NCI-H1694 treated with DMSO at 0.1 percent for 48 hours (cell line): ENCODE data around the gene CRYBA1.

Experiments used
- DNase-seq: peaks from one replicate; lab custom pipeline; 2025; lab: John Stamatoyannopoulos, UW

The CRYBA1 gene

DNA sequence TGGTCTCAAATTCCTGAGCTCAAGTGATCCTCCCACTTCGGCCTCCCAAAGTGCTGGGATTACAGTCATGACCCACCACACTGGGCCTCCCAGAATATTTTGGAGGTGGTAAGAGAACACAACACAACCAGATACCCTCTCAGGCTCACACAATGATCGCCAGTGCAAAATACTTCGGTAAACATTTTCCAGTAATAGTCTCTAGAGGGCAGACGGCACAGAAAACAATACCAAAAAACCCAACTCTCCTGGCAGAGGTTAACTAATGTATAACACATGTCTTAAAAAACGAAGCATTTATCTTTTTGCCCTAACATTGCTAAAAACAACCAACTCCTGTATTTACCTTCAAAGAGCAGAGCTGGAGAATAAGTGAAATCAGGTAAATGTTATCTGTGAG lies 36.8 kb downstream of the CRYBA1 start:
- DNase-seq, result no peak

DNA sequence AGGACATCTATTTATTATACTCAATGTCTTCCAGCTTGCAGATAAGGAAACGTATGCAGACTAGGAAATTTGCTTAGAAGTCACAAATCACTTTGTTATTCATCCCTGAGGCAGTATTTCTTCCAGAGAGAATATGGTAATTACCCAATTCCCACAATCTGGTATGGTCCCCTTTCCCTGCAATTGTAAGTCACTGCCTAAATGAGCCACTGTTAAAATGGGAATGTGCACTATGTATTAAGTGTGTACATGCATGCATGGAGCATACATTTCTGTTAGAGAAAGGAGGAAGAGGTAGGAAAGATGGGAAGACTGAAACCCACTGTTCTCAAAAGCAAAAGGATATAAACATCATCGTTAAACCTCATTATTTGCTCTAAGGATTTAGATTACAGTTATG lies 37.3 kb downstream of the CRYBA1 start:
- no peak for DNase-seq

DNA sequence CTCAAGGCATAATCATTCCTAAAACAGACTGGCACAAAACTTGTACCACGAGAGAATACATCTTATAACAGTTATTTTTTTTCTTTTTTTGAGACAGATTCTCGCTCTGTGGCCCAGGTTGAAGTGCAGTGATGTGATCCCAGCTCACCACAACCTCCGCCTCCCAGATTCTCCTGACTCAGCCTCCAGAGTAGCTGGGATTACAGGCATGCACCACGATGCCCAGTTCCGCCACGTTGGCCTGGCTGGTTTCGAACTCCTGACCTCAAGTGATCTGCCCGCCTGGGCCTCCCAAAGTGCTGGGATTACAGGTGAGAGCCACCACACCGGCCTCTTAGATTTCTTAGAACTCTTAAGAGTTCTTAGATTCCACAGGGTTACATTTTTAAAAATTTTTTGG lies 43.2 kb downstream of the CRYBA1 start:
- DNase-seq, result no peak

DNA sequence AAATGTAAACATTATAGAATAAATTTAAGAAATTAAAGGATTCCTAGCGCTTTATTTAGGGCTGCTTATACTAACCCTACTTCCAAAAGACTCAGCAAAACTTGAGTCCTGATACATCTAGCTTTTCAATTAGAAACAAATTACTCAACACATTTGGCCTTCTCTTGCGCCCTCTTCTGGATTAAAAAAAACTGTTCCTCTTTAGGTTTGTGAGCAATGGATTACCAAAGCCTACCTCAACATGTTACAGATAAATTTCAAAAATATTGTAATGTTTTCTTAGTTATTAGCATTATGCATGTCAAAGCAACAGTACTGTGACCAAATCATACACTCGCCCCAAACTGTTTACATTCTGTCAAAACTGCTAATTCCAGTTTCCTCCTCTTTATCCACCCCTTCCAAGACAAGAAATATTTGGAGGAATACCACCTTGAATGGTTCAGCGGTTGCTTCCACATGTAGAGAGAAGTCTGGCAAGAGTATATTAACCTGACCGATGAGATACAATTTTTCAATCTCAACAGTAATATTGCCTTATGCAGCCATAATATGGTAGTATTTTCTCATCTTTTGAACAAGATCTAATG lies 44.6 kb downstream of the CRYBA1 start:
- peak; percentile 79 for DNase-seq

DNA sequence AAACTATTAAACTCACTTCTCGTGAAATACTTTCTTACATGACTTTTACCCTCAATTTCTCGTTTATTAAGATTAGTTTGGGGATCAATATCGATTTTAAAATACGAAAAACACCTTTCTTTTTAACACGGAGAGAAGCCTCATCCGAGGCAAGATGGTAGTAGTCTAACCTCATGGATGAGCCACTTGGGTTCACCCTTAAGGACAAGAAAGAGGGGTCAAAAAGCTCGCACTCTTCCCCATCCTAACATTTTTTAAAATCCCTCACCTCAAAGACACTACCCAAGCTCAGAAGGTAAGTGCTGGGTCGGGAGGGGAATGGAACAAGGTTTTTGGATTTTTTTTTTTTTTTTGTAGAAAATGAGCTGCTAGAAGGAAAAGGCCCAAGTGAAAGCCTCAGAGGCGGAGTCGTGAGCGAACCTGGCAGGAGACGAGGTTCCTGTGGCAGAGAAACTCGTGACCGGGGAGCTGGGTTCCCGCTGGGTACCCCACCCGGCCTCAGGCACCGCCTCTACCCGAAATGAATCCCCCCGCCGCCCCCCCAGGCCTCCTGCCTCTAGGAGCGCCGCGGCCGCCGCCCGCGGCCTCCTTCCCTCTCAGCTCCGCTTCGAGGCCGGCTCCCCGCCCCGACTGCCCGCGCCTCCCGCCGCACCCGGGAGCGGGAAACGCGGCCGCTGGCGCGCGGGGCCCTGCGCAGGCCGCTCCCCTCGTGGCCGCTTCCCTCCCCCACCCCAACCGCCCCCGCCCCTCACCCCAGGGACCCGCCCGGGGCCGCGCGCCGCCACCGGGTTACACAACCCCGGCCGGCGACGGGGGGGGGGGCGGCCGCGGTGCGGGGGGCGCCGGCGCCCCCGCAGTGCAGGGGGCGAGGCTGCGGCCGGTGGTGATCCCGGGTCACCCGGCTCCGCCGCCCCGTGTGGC lies 45.7 kb downstream of the CRYBA1 start:
- peak; percentile 36 for DNase-seq

DNA sequence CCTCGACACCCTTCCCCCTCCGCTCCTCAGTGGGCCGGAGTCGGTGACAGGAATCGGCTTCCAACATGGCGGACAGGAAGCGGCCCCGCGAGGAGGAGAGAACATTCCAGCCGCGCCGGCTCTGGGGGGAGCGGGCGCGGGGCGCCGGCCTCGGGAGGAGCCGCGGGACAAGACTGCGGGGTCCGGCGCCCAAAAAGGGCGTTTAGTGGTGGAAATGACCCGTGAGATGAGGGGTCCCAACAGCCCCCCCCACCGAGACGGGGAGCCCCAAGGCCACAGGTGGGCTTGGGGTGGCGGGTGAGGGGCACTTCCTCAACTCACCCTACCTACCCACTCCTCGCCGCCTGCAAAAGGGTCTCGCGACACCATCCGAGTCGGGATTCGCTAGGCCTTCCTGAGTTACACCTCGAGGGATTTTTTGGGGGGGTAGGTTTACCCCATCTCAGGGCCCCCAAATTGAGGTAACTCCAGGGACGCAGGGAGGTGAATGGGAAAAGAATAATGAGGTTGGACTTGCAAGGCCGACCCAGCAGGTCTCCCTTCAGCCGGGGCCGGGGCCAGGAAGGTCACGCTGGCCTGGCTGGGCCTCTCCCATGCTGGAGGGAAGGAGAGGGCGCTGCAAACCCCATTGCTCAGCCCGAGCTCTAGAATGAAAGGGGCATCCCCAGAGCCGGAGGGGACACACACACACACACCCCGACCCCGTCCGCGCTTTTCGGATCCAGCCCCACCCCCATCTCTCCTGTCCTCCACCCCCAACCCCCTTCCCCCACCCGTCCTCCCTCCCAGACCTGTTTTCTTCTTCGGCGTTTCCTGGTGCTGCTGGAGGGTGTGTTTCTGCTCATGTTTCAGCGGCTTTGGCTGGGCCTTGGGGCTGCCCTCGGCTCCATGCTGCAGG lies 46.6 kb downstream of the CRYBA1 start:
- DNase-seq, result peak; percentile 34

DNA sequence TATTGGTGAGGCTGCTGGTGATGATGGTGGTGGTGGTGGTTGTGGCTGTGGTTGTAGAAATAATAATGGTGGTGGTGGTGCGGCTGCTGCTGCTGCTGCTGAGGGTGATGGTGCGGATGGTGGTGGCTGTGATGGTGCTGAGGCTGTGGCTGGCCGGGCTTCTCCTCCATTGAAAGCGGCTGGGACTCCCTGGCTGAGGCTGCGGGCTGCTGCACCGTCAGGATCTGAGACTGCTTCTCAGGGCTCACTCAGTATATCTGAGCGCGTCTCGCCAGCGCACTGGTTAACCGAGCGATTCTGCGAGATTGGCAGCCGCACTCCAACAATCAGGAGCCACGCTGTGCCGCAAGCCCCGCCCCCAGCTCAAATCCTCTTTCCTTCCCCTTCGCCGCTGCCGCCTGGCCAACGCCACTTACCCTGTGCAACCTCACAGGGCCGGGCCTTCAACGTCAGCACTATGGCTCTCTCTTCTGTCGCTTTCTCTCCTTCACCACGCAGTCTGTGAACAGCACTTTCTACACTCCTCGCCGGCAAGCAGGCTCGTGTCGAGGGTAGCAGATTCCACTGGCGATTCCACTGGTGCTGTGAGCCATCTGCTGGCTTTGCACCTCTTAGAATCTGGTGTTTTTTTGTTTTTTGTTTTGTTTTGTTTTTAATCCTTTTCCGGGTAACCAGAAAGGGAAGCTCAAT lies 47.4 kb downstream of the CRYBA1 start, which contains the start of gene NUFIP2:
Gene NUFIP2, minus strand, starts transcription at position 259 of the 690 bp plus-strand sequence. Its CDS starts 89 bp downstream, at position 170.
- DNase-seq, result peak; percentile 99

DNA sequence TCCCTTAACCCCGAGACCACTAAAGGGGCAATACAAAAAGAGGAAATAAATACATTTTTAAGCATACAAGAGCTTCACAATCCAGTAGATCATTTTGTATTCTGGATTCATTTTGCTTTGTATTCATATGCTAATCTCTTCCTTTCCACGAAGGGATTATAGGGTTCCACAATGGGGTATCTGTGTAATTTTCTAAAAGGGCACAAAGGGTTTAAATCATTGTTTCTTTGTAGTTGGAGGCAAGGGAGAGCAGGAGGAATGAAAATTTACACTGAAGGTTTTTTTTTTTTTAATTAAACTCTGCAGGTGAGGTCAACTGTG lies 47.9 kb downstream of the CRYBA1 start:
- no peak for DNase-seq

DNA sequence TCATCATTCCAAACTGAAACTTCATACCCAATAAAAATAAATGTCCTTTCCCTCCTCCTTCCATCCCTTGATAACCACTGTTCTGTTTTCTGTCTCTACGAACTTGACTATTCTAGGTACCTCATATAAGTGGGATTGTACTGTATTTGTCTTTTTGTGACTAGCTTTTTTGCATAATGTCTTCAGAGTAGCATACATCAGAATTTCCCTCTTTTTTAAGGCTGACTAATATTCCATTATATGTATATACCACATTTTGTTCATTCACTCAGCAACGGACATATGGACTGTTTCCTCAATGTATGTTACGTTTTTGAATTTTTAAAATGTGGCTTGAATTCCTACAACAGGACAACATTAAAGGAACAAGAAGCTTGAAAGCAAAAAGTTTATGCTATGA lies 48.8 kb downstream of the CRYBA1 start:
- DNase-seq, result no peak

DNA sequence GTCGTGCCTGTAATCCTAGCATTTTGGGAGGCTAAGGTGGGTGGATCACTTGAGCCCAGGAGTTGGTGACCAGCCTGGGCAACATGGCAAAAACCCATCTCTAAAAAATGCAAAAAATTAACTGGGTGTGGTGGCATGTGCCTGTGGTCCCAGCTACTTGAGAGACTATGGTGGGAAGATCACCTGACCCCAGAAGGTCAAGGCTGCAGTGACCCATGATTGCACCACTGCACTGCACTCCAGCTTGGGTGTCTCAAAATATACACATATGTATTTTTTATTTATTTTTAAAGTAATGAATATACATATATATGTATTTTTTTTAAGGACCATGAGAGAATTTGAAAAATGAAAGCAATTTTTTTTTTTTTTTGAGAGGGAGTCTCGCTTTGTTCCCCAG lies 52.4 kb downstream of the CRYBA1 start:
- no peak for DNase-seq

DNA sequence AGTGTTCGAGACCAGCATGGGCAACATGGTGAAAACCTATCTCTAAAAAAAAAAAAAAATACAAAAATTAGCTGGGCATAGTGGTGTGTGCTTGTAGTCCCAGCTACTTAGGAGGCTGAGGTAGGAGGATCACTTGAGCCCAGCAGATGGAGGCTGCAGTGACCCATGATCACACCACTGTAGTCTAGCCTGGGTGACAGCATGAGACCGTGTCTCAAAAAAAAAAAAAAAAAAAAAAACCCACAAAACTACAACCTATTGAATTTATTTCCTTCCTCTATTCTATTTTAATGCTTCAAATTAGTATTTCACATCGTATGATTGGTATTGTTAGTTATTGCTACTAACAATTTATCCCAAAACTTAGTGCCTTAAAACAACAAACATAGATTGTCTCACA lies 56.7 kb downstream of the CRYBA1 start:
- DNase-seq, result no peak
